Activated naive CD8-positive, alpha-beta T cell (primary cell): ENCODE measurements around the gene PSTPIP2.
A peak's percentile ranks its signal among the peaks of the same experiment; 100 is the strongest.
"Not testable (repeated sequence)": the region's sequence is repeated elsewhere in the genome, so short reads cannot be mapped to it uniquely, and the experiment has no call there.

Experiments
- H3K27ac Mint-ChIP-seq: one replicate; pipeline ENCODE4 v1.8.0; 2021; ENCODE audit warnings: mixed read lengths
- H3K27me3 Mint-ChIP-seq: one replicate; pipeline ENCODE4 v1.8.0; 2021; ENCODE audit warnings: mixed read lengths
- H3K36me3 Mint-ChIP-seq: one replicate; pipeline ENCODE4 v1.8.0; 2021; ENCODE audit warnings: mixed read lengths
- H3K4me1 Mint-ChIP-seq: one replicate; pipeline ENCODE4 v1.8.0; 2021; ENCODE audit warnings: low read depth, mixed read lengths
- H3K4me3 Mint-ChIP-seq: one replicate; pipeline ENCODE4 v1.8.0; 2021; ENCODE audit warnings: mild to moderate bottlenecking, mixed read lengths
- H3K9me3 Mint-ChIP-seq: one replicate; pipeline ENCODE4 v1.8.0; 2021; ENCODE audit warnings: low read depth, mixed read lengths

The PSTPIP2 gene

GRCh38 chr18:46054956-46055837, 16.9 kb downstream of the PSTPIP2 start:
- peaks cover 3% of the 10 kb centered on the region for H3K36me3 Mint-ChIP-seq
- peak overlapping the region; percentile 61 for H3K4me3 Mint-ChIP-seq
- no peaks in the 10 kb centered on the region for H3K9me3 Mint-ChIP-seq
- H3K27me3 Mint-ChIP-seq: no peaks in the 10 kb centered on the region
- peaks cover 37% of the 10 kb centered on the region for H3K4me1 Mint-ChIP-seq
- peak overlapping the region; percentile 42 for H3K27ac Mint-ChIP-seq

- H3K27ac Mint-ChIP-seq: no peak overlapping the region
- peaks cover 3% of the 10 kb centered on the region for H3K36me3 Mint-ChIP-seq
- no peaks in the 10 kb centered on the region for H3K27me3 Mint-ChIP-seq
- H3K4me3 Mint-ChIP-seq: no peak overlapping the region
- peaks cover 37% of the 10 kb centered on the region for H3K4me1 Mint-ChIP-seq
- no peaks in the 10 kb centered on the region for H3K9me3 Mint-ChIP-seq
Observed at GRCh38 chr18:46053368-46054095, 18.5 kb downstream of the PSTPIP2 start.

GRCh38 chr18:46051731-46052461, 20.2 kb downstream of the PSTPIP2 start:
- Mint-ChIP-seq H3K4me1 (peaks cover 37% of the 10 kb centered on the region), H3K27me3 (no peaks in the 10 kb centered on the region), H3K27ac (no peak overlapping the region), H3K36me3 (peaks cover 3% of the 10 kb centered on the region), H3K9me3 (no peaks in the 10 kb centered on the region), H3K4me3 (no peak overlapping the region)

- Mint-ChIP-seq H3K27ac (no peak overlapping the region), H3K36me3 (peaks cover 4% of the 10 kb centered on the region), H3K4me3 (no peak overlapping the region), H3K27me3 (no peaks in the 10 kb centered on the region), H3K4me1 (peaks cover 36% of the 10 kb centered on the region), H3K9me3 (no peaks in the 10 kb centered on the region)
Observed at GRCh38 chr18:46050268-46050667, 21.8 kb downstream of the PSTPIP2 start.

GRCh38 chr18:46048641-46049040, 23.4 kb downstream of the PSTPIP2 start:
- no peak overlapping the region for H3K4me3 Mint-ChIP-seq
- H3K36me3 Mint-ChIP-seq: peaks cover 5% of the 10 kb centered on the region
- H3K27me3 Mint-ChIP-seq: no peaks in the 10 kb centered on the region
- H3K9me3 Mint-ChIP-seq: no peaks in the 10 kb centered on the region
- H3K27ac Mint-ChIP-seq: no peak overlapping the region
- H3K4me1 Mint-ChIP-seq: peaks cover 29% of the 10 kb centered on the region

GRCh38 chr18:46047369-46047768, 24.7 kb downstream of the PSTPIP2 start:
- peaks cover 29% of the 10 kb centered on the region for H3K4me1 Mint-ChIP-seq
- H3K36me3 Mint-ChIP-seq, H3K9me3 Mint-ChIP-seq, H3K27ac Mint-ChIP-seq, H3K4me3 Mint-ChIP-seq, H3K27me3 Mint-ChIP-seq: not testable (repeated sequence)

GRCh38 chr18:46046688-46047087, 25.4 kb downstream of the PSTPIP2 start:
- Mint-ChIP-seq H3K4me3 (no peak overlapping the region), H3K36me3 (peaks cover 2% of the 10 kb centered on the region), H3K27me3 (no peaks in the 10 kb centered on the region), H3K9me3 (no peaks in the 10 kb centered on the region), H3K27ac (no peak overlapping the region), H3K4me1 (peaks cover 32% of the 10 kb centered on the region)

- no peaks in the 10 kb centered on the region for H3K27me3 Mint-ChIP-seq
- H3K9me3 Mint-ChIP-seq: no peaks in the 10 kb centered on the region
- no peak overlapping the region for H3K4me3 Mint-ChIP-seq
- H3K36me3 Mint-ChIP-seq: peaks cover 2% of the 10 kb centered on the region
- peaks cover 34% of the 10 kb centered on the region for H3K4me1 Mint-ChIP-seq
- H3K27ac Mint-ChIP-seq: no peak overlapping the region
Observed at GRCh38 chr18:46046126-46046525, 25.9 kb downstream of the PSTPIP2 start.

GRCh38 chr18:46042571-46043123, 29.4 kb downstream of the PSTPIP2 start:
- H3K9me3 Mint-ChIP-seq: no peaks in the 10 kb centered on the region
- peak overlapping the region; percentile 27 for H3K4me3 Mint-ChIP-seq
- peaks cover 49% of the 10 kb centered on the region for H3K4me1 Mint-ChIP-seq
- H3K27me3 Mint-ChIP-seq: no peaks in the 10 kb centered on the region
- H3K36me3 Mint-ChIP-seq: peaks cover 10% of the 10 kb centered on the region
- peak overlapping the region; percentile 75 for H3K27ac Mint-ChIP-seq

GRCh38 chr18:46040747-46041104, 31.3 kb downstream of the PSTPIP2 start:
- H3K27me3 Mint-ChIP-seq: no peaks in the 10 kb centered on the region
- peaks cover 10% of the 10 kb centered on the region for H3K36me3 Mint-ChIP-seq
- H3K4me1 Mint-ChIP-seq: peaks cover 41% of the 10 kb centered on the region
- no peak overlapping the region for H3K4me3 Mint-ChIP-seq
- H3K9me3 Mint-ChIP-seq: no peaks in the 10 kb centered on the region
- H3K27ac Mint-ChIP-seq: peak overlapping the region; percentile 61

- Mint-ChIP-seq H3K4me1 (peaks cover 40% of the 10 kb centered on the region), H3K36me3 (peaks cover 9% of the 10 kb centered on the region), H3K9me3 (no peaks in the 10 kb centered on the region), H3K27ac (no peak overlapping the region), H3K27me3 (no peaks in the 10 kb centered on the region), H3K4me3 (no peak overlapping the region)
Observed at GRCh38 chr18:46040033-46040746, 31.9 kb downstream of the PSTPIP2 start.

GRCh38 chr18:46037512-46038305, 34.4 kb downstream of the PSTPIP2 start:
- H3K36me3 Mint-ChIP-seq: peaks cover 10% of the 10 kb centered on the region
- no peak overlapping the region for H3K27ac Mint-ChIP-seq
- no peaks in the 10 kb centered on the region for H3K27me3 Mint-ChIP-seq
- no peak overlapping the region for H3K4me3 Mint-ChIP-seq
- peaks cover 29% of the 10 kb centered on the region for H3K4me1 Mint-ChIP-seq
- no peaks in the 10 kb centered on the region for H3K9me3 Mint-ChIP-seq

GRCh38 chr18:46035696-46036680, 36.1 kb downstream of the PSTPIP2 start:
- Mint-ChIP-seq H3K9me3 (no peaks in the 10 kb centered on the region), H3K36me3 (peaks cover 14% of the 10 kb centered on the region), H3K4me3 (no peak overlapping the region), H3K4me1 (peaks cover 15% of the 10 kb centered on the region), H3K27me3 (no peaks in the 10 kb centered on the region), H3K27ac (no peak overlapping the region)
